K562 (cell line): ENCODE data around the gene ZNF667. TPM values are rescaled to one million over a fixed set of nuclear protein-coding genes. Genes with fewer than 3 reads are reported as not detected.
A peak's percentile ranks its signal among the peaks of the same experiment; 100 is the strongest.

Experiments
- CLOCK ChIP-seq: fragments of 250-450 bp; sonication (Bioruptor Pico); IDR thresholded peaks from 2 replicates; pipeline ENCODE4 v1.4.0; 2020; ENCODE audit warnings: mild to moderate bottlenecking, moderate library complexity, borderline replicate concordance
- E2F3 ChIP-seq: fragments of 250-450 bp; sonication (Bioruptor Pico); IDR thresholded peaks from 2 replicates; pipeline ENCODE4 v1.4.0; 2020; ENCODE audit warnings: mild to moderate bottlenecking
- FOXM1 ChIP-seq, 2 experiments: fragments of 450-650 bp in 1 of 2; sonication (generic) in 1 of 2; formaldehyde crosslinking in 1 of 2; IDR thresholded peaks; 2 replicates each; pipeline versions ENCODE4 v1.6.1 to v1.9.0; 2017 to 2022; ENCODE audit warnings: low read depth in 2 of 2, mild to moderate bottlenecking in 2 of 2, missing genetic modification reagents in 1 of 2, moderate library complexity in 1 of 2
- ILK ChIP-seq: fragments of 450-650 bp; IDR thresholded peaks from 2 replicates; pipeline ENCODE4 v1.6.1; 2016; ENCODE audit warnings: missing genetic modification characterization, low read depth, mild to moderate bottlenecking, missing compliant biosample characterization, moderate library complexity, borderline replicate concordance
- JUNB ChIP-seq: fragments of 450-650 bp; formaldehyde crosslinking; conservative IDR thresholded peaks from 2 replicates; pipeline ENCODE4 v1.4.0; 2020; ENCODE audit warnings: mild to moderate bottlenecking
- MED1 ChIP-seq: sonication (generic); formaldehyde crosslinking; IDR thresholded peaks from 2 replicates; pipeline ENCODE4 v1.8.1; 2023; ENCODE audit warnings: missing genetic modification reagents, borderline replicate concordance
- POLR2B ChIP-seq: fragments of 450-650 bp; IDR thresholded peaks from 2 replicates; pipeline ENCODE4 v1.6.1; 2018; ENCODE audit warnings: low read depth; ENCODE audit not compliant: partially characterized antibody
- PPARD ChIP-seq: fragments of 250-450 bp; sonication (Bioruptor Pico); IDR thresholded peaks from 2 replicates; pipeline ENCODE4 v1.8.0; 2022; ENCODE audit warnings: inconsistent platforms, mild to moderate bottlenecking, moderate library complexity
- PRMT5 ChIP-seq: sonication (generic); formaldehyde crosslinking; IDR thresholded peaks from 2 replicates; pipeline ENCODE4 v1.5.0; 2020; ENCODE audit warnings: missing genetic modification reagents
- SMAD2 ChIP-seq: fragments of 150-350 bp; IDR thresholded peaks from 2 replicates; pipeline ENCODE4 v1.6.1; 2014; ENCODE audit warnings: low read depth, mild to moderate bottlenecking, low read length
- TARDBP ChIP-seq: fragments of 450-650 bp; IDR thresholded peaks from 2 replicates; pipeline ENCODE4 v1.6.1; 2016
- TBL1XR1 ChIP-seq, 2 experiments: IDR thresholded peaks; 2 replicates each; pipeline ENCODE4 v1.6.1; 2012; ENCODE audit warnings: improper control_type of control experiment in 2 of 2, low read length in 2 of 2, mild to moderate bottlenecking in 1 of 2
- TEAD4 ChIP-seq, 2 experiments: sonication (generic) in 1 of 2; formaldehyde crosslinking in 1 of 2; IDR thresholded peaks; 2 replicates each; pipeline versions ENCODE4 v1.6.1 to v1.8.0; 2012 to 2022; ENCODE audit warnings: borderline replicate concordance in 1 of 2, inconsistent platforms in 1 of 2, low read length in 1 of 2, mild to moderate bottlenecking in 1 of 2, missing genetic modification reagents in 1 of 2
- ZNF232 ChIP-seq: sonication (generic); formaldehyde crosslinking; IDR thresholded peaks from 2 replicates; pipeline ENCODE4 v1.8.0; 2022; ENCODE audit warnings: mild to moderate bottlenecking, missing genetic modification reagents
- ZNF707 ChIP-seq: fragments of 250-450 bp; sonication (Bioruptor Pico); conservative IDR thresholded peaks from 2 replicates; pipeline ENCODE4 v1.8.0; 2022; ENCODE audit warnings: inconsistent platforms, mild to moderate bottlenecking, moderate library complexity
- ZNF77 ChIP-seq: fragments of 250-450 bp; sonication (Bioruptor Pico); IDR thresholded peaks from 2 replicates; pipeline ENCODE4 v1.5.0; 2020
- polyA plus RNA-seq, 8 experiments: library from polyadenylated mRNA; depleted of rRNA in 4 of 8; stranded (reverse) in 5 of 8; unstranded in 3 of 8; fragments of >200 nt; fragmentation: Nextera tagmentation in 2 of 8; fragmentation: Illumina TruSeq in 1 of 8; extraction: Ambion mirVana in 2 of 8; extraction: Trizol in 1 of 8; gene quantifications; 2 replicates each; pipeline versions ENCODE4 v1.2.1 to v1.2.3, GENCODE V29; 2011 to 2014; ENCODE audit warnings: inconsistent platforms in 1 of 8, missing spikeins in 1 of 8
- total RNA-seq, 7 experiments: library from RNA; depleted of rRNA in 6 of 7; stranded (reverse); fragments of >200 nt in 6 of 7; fragmentation: Illumina TruSeq in 2 of 7; extraction: Trizol in 2 of 7; gene quantifications; 2 replicates each; pipeline versions ENCODE4 v1.2.1 to v1.2.3, GENCODE V29; 2011 to 2021; ENCODE audit warnings: low replicate concordance in 1 of 7
- TF ChIP-seq, protein P1 (sequence below): sonication (generic); formaldehyde crosslinking; IDR thresholded peaks from 2 replicates; pipeline ENCODE4 v1.8.0; 2022; ENCODE audit warnings: mild to moderate bottlenecking, missing genetic modification reagents
- TF ChIP-seq, protein P2 (sequence below): fragments of 200-800 bp; sonication (Bioruptor generic); IDR thresholded peaks from 2 replicates; pipeline ENCODE4 v1.6.1; 2017; ENCODE audit warnings: missing genetic modification characterization, missing compliant biosample characterization

ZNF667 gene
- total and polyA plus RNA-seq, 9 of the 15 experiments (the other 6 are each of a cell fraction or from before 2014, with no cell fraction given) = not detected

DNA sequence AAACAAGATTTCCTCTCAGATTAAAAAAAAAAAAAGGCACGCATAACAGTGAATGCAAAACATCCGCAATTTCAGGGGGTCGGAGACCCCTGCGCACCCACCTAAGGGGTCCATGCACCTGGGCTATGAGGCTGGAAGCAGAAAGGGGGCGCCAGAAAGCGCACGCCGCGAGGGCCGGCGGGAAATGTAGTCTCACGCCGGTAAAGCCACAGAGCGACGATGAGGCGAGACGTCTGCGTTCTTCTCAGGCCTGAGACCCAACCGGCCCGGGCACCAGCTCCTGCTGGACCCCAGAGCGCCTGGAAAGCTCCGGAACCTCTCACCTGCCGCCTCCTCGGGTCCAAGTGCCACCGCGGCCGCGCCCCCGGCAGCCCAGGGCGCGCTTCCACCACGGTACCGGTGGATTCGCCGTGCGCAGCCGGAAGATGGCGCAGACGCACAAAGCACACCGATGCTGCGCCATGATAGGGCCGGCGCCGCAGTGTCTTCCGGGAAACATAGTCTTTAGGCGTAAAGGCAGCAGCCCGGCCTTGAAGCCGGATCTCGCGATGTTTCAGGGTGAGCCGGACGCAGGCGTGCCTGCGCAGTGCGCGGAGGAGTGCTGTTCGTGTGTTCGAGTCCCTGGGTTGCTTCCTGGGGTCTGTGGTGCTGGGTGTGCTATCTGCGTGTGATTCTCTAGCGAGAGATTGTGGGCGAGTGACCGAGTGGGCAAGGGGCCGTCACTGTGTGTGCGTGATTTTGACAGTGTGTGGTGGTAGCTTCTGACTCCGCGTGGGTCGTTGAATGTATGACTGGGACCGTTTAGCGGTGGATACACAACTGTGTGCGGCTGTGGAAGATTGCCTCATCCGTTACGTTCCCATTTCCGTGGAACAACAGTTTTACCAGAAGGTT, 83.8 kb downstream of the ZNF667 start, which contains the start of gene ZNF582 (continued):
- TF ChIP-seq CLOCK (CRISPR knock-in tag) (no peak), E2F3 (CRISPR knock-in tag) (no peak), MED1 (no peak), SMAD2 (no peak), ZNF707 (CRISPR knock-in tag) (no peak), PPARD (CRISPR knock-in tag) (no peak), TEAD4 (IDR thresholded peaks at IDR 0.05; ENCODE audit: low read length) (0 out of 2 replicates have a peak, but pooled peaks have one; percentile 8), TEAD4 (CRISPR knock-in tag; IDR thresholded peaks at IDR 0.05; ENCODE audit: borderline replicate concordance) (no peak), ZNF232 (no peak), POLR2B (peak; percentile 45), FOXM1 (IDR thresholded peaks at IDR 0.05; ENCODE audit: low read depth) (no peak), FOXM1 (CRISPR knock-in tag; IDR thresholded peaks at IDR 0.05; ENCODE audit: low read depth) (no peak), JUNB (CRISPR knock-in tag) (no peak), TARDBP (no peak), PRMT5 (CRISPR knock-in tag) (no peak), TBL1XR1 (IDR thresholded peaks at IDR 0.05; ENCODE audit: low read length in 2 of 2) (peak; percentile 15 to 36; a peak in 1 of 4 replicates), ILK (tag) (no peak), ZNF77 (no peak)
- TF ChIP-seq, protein P1, sequence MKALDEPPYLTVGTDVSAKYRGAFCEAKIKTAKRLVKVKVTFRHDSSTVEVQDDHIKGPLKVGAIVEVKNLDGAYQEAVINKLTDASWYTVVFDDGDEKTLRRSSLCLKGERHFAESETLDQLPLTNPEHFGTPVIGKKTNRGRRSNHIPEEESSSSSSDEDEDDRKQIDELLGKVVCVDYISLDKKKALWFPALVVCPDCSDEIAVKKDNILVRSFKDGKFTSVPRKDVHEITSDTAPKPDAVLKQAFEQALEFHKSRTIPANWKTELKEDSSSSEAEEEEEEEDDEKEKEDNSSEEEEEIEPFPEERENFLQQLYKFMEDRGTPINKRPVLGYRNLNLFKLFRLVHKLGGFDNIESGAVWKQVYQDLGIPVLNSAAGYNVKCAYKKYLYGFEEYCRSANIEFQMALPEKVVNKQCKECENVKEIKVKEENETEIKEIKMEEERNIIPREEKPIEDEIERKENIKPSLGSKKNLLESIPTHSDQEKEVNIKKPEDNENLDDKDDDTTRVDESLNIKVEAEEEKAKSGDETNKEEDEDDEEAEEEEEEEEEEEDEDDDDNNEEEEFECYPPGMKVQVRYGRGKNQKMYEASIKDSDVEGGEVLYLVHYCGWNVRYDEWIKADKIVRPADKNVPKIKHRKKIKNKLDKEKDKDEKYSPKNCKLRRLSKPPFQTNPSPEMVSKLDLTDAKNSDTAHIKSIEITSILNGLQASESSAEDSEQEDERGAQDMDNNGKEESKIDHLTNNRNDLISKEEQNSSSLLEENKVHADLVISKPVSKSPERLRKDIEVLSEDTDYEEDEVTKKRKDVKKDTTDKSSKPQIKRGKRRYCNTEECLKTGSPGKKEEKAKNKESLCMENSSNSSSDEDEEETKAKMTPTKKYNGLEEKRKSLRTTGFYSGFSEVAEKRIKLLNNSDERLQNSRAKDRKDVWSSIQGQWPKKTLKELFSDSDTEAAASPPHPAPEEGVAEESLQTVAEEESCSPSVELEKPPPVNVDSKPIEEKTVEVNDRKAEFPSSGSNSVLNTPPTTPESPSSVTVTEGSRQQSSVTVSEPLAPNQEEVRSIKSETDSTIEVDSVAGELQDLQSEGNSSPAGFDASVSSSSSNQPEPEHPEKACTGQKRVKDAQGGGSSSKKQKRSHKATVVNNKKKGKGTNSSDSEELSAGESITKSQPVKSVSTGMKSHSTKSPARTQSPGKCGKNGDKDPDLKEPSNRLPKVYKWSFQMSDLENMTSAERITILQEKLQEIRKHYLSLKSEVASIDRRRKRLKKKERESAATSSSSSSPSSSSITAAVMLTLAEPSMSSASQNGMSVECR = 0 out of 2 replicates have a peak, but pooled peaks have one; percentile 19
- TF ChIP-seq, protein P2, sequence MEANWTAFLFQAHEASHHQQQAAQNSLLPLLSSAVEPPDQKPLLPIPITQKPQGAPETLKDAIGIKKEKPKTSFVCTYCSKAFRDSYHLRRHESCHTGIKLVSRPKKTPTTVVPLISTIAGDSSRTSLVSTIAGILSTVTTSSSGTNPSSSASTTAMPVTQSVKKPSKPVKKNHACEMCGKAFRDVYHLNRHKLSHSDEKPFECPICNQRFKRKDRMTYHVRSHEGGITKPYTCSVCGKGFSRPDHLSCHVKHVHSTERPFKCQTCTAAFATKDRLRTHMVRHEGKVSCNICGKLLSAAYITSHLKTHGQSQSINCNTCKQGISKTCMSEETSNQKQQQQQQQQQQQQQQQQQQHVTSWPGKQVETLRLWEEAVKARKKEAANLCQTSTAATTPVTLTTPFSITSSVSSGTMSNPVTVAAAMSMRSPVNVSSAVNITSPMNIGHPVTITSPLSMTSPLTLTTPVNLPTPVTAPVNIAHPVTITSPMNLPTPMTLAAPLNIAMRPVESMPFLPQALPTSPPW (CRISPR knock-in tag) = peak; percentile 30; the same call in 1 of the 2 replicates
